Endothelial cell of umbilical vein (primary cell): ENCODE measurements around the gene FARP1. TPM values are rescaled to one million over a fixed set of nuclear protein-coding genes. Genes with fewer than 3 reads are reported as not detected.

Experiments
- BruUV-seq: library from RNA; stranded (reverse); fragments of 400-500 nt; replicated peaks from 2 replicates; lab custom pipeline; 2021; lab: Mats Ljungman, UMichigan
- CTCF ChIA-PET: fragments of 300-600, 350-600 bp; sonication (Branson Sonifier 250); formaldehyde crosslinking; loops from one replicate; lab custom pipeline; 2021; ENCODE audit warnings: antibody characterized with exemption, inconsistent platforms; lab: Charles Lee
- POLR2A ChIA-PET: fragments of 300-600, 350-600 bp; sonication (Branson Sonifier 250); formaldehyde crosslinking; loops from one replicate; lab custom pipeline; 2021; ENCODE audit warnings: antibody characterized with exemption, inconsistent platforms; lab: Charles Lee
- DNase-seq: peaks from one replicate; pipeline ENCODE4 v3.0.0-alpha.2; 2011; ENCODE audit warnings: low read depth, low spot score
- FAIRE-seq: peaks from 2 replicates; lab custom pipeline; 2011; peaks lifted over from hg19 to GRCh38; lab: Jason Lieb, UNC
- H2AFZ ChIP-seq: 2 replicates; pipeline ENCODE4 v1.6.0; 2012; ENCODE audit warnings: low read depth, low read length, control low read depth, inconsistent platforms
- H3K27ac ChIP-seq: 2 replicates; pipeline ENCODE4 v1.5.1; 2011; ENCODE audit warnings: low read depth, mild to moderate bottlenecking, control low read depth, low read length, moderate library complexity; ENCODE audit not compliant: insufficient read depth
- H3K27me3 ChIP-seq, 2 experiments: 2 replicates each; pipeline versions ENCODE4 v1.6.0 to v1.6.1; 2011; ENCODE audit warnings: low read length in 2 of 2, mixed read lengths in 1 of 2; ENCODE audit not compliant: control insufficient read depth in 2 of 2, insufficient read depth in 2 of 2
- H3K36me3 ChIP-seq, 2 experiments: 2 replicates in 1 of 2; 3 replicates in 1 of 2; pipeline ENCODE4 v1.5.1; 2011; ENCODE audit warnings: low read length in 2 of 2, mild to moderate bottlenecking in 1 of 2, moderate library complexity in 1 of 2; ENCODE audit not compliant: control insufficient read depth in 2 of 2, insufficient read depth in 2 of 2; ENCODE audit errors: extremely low read depth in 1 of 2
- H3K4me1 ChIP-seq: 3 replicates; pipeline ENCODE4 v1.5.1; 2011; ENCODE audit warnings: mild to moderate bottlenecking, low read length; ENCODE audit not compliant: control insufficient read depth, insufficient read depth; ENCODE audit errors: extremely low read depth
- H3K4me2 ChIP-seq: 2 replicates; pipeline ENCODE4 v1.6.1; 2011; ENCODE audit warnings: low read length, control low read depth, mixed read lengths; ENCODE audit not compliant: insufficient read depth
- H3K4me3 ChIP-seq, 3 experiments: fragments of 200-600 bp in 1 of 3; sonication (generic), shearing (Covaris generic) in 1 of 3; replicated peaks in 1 of 3; 2 replicates each; pipeline ENCODE4 v1.5.1; 2011 to 2016; ENCODE audit warnings: control low read depth in 3 of 3, low read length in 3 of 3, mild to moderate bottlenecking in 2 of 3, inconsistent platforms in 1 of 3, low read depth in 1 of 3, moderate library complexity in 1 of 3; ENCODE audit not compliant: insufficient read depth in 1 of 3
- H3K79me2 ChIP-seq: 2 replicates; pipeline ENCODE4 v1.6.0; 2012; ENCODE audit warnings: low read length, inconsistent platforms; ENCODE audit not compliant: control insufficient read depth, insufficient read depth
- H3K9ac ChIP-seq: replicated peaks from 2 replicates; pipeline ENCODE3; 2011; ENCODE audit warnings: low read length, control low read depth; ENCODE audit not compliant: insufficient read depth; ENCODE audit errors: extremely low read depth
- H3K9me1 ChIP-seq: replicated peaks from 3 replicates; pipeline ENCODE4 v1.6.0; 2011; ENCODE audit warnings: mild to moderate bottlenecking, low read length; ENCODE audit not compliant: control insufficient read depth, insufficient read depth; ENCODE audit errors: extremely low read depth
- H3K9me3 ChIP-seq: replicated peaks from 2 replicates; pipeline ENCODE4 v1.5.1; 2012; ENCODE audit warnings: low read length, inconsistent platforms; ENCODE audit not compliant: control insufficient read depth, insufficient read depth
- H4K20me1 ChIP-seq: replicated peaks from 2 replicates; pipeline ENCODE3; 2011; ENCODE audit warnings: mild to moderate bottlenecking, low read length; ENCODE audit not compliant: control insufficient read depth, insufficient read depth; ENCODE audit errors: extremely low read depth
- EZH2 ChIP-seq: IDR thresholded peaks from 2 replicates; pipeline ENCODE4 v1.6.1; 2012; ENCODE audit warnings: borderline replicate concordance, low read depth, mild to moderate bottlenecking, moderate library complexity, low read length, inconsistent platforms; ENCODE audit not compliant: severe bottlenecking
- FOS ChIP-seq: IDR thresholded peaks from 2 replicates; pipeline ENCODE4 v1.6.1; 2011; ENCODE audit warnings: mild to moderate bottlenecking, low read length, moderate library complexity, borderline replicate concordance; ENCODE audit not compliant: insufficient read depth
- GATA2 ChIP-seq: IDR thresholded peaks from 2 replicates; pipeline ENCODE4 v1.7.0; 2011; ENCODE audit warnings: low read depth, mild to moderate bottlenecking, moderate library complexity, mixed read lengths, low read length; ENCODE audit not compliant: insufficient read length, insufficient read depth
- JUN ChIP-seq: IDR thresholded peaks from 2 replicates; pipeline ENCODE4 v1.6.1; 2011; ENCODE audit warnings: borderline replicate concordance, low read depth; ENCODE audit not compliant: insufficient read length, insufficient read depth
- MYC ChIP-seq: IDR thresholded peaks from one replicate; pipeline ENCODE4 v1.6.1; 2011; ENCODE audit warnings: mild to moderate bottlenecking, low read depth, low read length
- POLR2A ChIP-seq: IDR thresholded peaks from 2 replicates; pipeline ENCODE4 v1.6.1; 2012; ENCODE audit warnings: low read depth, mild to moderate bottlenecking, control low read depth, low read length
- POLR2AphosphoS5 ChIP-seq: IDR thresholded peaks from 2 replicates; pipeline ENCODE4 v1.6.1; 2012; ENCODE audit warnings: low read depth, mild to moderate bottlenecking, control low read depth, low read length, moderate library complexity; ENCODE audit not compliant: insufficient read depth
- dilution Hi-C: fragments of 300-500 bp; cut with MboI; formaldehyde crosslinking; loops from one replicate; pipeline ENCODE4 v1.15.0; 2019; ENCODE audit warnings: low sequenced_read_pairs; ENCODE audit not compliant: extremely low pct_ligation_motif_present
- intact Hi-C: fragments of 100-400 bp; cut with micrococcal nuclease; formaldehyde crosslinking; loops from one replicate; pipeline ENCODE4 v1.10.0; 2022
- polyA plus RNA-seq, 4 experiments: library from polyadenylated mRNA; depleted of rRNA in 3 of 4; stranded (reverse) in 3 of 4; unstranded in 1 of 4; fragments of >200 nt; gene quantifications; 2 replicates each; pipeline versions ENCODE4 v1.2.1 to v1.2.3, GENCODE V29; 2011 to 2012; ENCODE audit warnings: missing spikeins in 1 of 4
- total RNA-seq: library from RNA; stranded (reverse); gene quantifications from 2 replicates; pipeline ENCODE4 v1.2.3, GENCODE V29; 2021
- TF ChIP-seq, protein P1 (sequence below): IDR thresholded peaks from 2 replicates; pipeline ENCODE4 v1.6.1; 2011; ENCODE audit not compliant: insufficient read depth, insufficient read length
- TF ChIP-seq, protein P2 (sequence below), 2 donors: IDR thresholded peaks; 1 replicate in 1 of 2; 2 replicates in 1 of 2; pipeline ENCODE4 v1.5.1; 2011; ENCODE audit warnings: low read length in 2 of 2, mild to moderate bottlenecking in 2 of 2, moderate library complexity in 2 of 2, control low read depth in 1 of 2, inconsistent platforms in 1 of 2, low read depth in 1 of 2; ENCODE audit not compliant: insufficient read depth in 1 of 2; ENCODE audit errors: extremely low read depth in 1 of 2

The FARP1 gene
- total and polyA plus RNA-seq, 2 donors (not counting 3 experiments of a cell fraction or from before 2014, with no cell fraction given), result 19.0 to 77.7 TPM

DNA sequence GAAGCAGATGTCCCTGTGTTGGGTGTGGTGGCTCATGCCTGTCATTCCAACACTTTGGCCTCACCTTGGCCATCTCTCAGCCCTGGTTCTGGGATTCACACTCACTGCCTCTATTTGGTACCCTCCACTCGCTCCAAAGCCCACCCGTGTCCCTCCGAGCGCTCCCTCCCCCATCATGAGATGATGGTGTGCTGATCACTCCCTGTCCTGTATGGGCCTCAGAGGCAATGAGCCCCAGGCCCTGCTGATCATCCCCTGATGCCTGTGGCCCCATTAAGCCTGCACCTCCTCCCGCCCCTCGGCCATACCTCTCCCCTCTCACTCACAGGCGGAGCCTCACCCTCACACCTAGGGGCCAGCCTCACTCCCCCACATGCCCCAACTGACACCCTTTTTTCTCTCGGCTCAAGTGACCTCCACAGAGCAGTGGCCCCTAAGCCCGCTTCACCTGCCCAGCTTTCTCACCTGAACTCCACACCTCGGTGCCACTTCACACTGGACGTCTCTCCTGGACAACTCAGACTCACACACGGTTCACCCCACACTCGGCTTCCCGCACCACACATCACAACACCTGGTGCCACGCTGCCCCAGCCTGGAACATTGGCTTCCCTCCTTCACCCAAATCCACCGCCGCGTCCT lies 319.5 kb downstream of the FARP1 start:
- Histone ChIP-seq H3K4me3 (no peak overlapping the region), H3K9me1 (no peaks in the 10 kb centered on the region), H3K4me1 (no peaks in the 10 kb centered on the region), H3K27ac (no peak overlapping the region), H4K20me1 (no peaks in the 10 kb centered on the region), H3K9ac (no peak overlapping the region), H3K27me3 (no peaks in the 10 kb centered on the region), H3K36me3 (peaks cover 8 to 52% of the 10 kb centered on the region in 2 experiments), H2AFZ (no peak overlapping the region), H3K9me3 (no peaks in the 10 kb centered on the region), H3K4me2 (no peak overlapping the region), H3K79me2 (peaks cover 28% of the 10 kb centered on the region)
- no peak for TF ChIP-seq EZH2
- TF ChIP-seq FOS, result no peak
- TF ChIP-seq JUN, result no peak
- no peak for TF ChIP-seq POLR2AphosphoS5
- no peak for TF ChIP-seq GATA2
- TF ChIP-seq POLR2A, result no peak
- TF ChIP-seq, protein P1, sequence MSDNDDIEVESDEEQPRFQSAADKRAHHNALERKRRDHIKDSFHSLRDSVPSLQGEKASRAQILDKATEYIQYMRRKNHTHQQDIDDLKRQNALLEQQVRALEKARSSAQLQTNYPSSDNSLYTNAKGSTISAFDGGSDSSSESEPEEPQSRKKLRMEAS, result no peak
- TF ChIP-seq, protein P2, sequence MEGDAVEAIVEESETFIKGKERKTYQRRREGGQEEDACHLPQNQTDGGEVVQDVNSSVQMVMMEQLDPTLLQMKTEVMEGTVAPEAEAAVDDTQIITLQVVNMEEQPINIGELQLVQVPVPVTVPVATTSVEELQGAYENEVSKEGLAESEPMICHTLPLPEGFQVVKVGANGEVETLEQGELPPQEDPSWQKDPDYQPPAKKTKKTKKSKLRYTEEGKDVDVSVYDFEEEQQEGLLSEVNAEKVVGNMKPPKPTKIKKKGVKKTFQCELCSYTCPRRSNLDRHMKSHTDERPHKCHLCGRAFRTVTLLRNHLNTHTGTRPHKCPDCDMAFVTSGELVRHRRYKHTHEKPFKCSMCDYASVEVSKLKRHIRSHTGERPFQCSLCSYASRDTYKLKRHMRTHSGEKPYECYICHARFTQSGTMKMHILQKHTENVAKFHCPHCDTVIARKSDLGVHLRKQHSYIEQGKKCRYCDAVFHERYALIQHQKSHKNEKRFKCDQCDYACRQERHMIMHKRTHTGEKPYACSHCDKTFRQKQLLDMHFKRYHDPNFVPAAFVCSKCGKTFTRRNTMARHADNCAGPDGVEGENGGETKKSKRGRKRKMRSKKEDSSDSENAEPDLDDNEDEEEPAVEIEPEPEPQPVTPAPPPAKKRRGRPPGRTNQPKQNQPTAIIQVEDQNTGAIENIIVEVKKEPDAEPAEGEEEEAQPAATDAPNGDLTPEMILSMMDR (IDR thresholded peaks at IDR 0.05; ENCODE audit: extremely low read depth in 1 of 2, insufficient read depth in 1 of 2, low read depth in 1 of 2, low read length in 2 of 2), result no peak
- no peak for TF ChIP-seq MYC
- FAIRE-seq (no peak), DNase-seq (no peak)
- ChIA-PET CTCF (interaction anchor here (1.1 kb wide), 1 partner anchor 211 kb away, joined by 4 read pairs; no protein-coding TSS in a partner anchor), POLR2A (no interaction called here)
- intact Hi-C loops (no loop called here), dilution Hi-C loops (no loop called here)
- BruUV-seq, result no TSS peak
